Measurements from ENCODE around the gene CACNA1C. TPM values are rescaled to one million over a fixed set of nuclear protein-coding genes. Genes with fewer than 3 reads are reported as not detected.
"Not testable (repeated sequence)": the region's sequence is repeated elsewhere in the genome, so short reads cannot be mapped to it uniquely, and the experiment has no call there.

The CACNA1C gene
- total RNA-seq, 6 donors from 2014 or later = 5.2 to 45.1 (median 8.8) TPM

GRCh38 chr12:2125651-2126522 is 73.1 kb downstream of the CACNA1C start:
- no peak for DNase-seq
- Histone ChIP-seq H3K9me3 (no peaks in the 10 kb centered on the region), H3K27ac (no peak overlapping the region), H3K4me3 (no peak overlapping the region), H3K27me3 (no peaks in the 10 kb centered on the region), H3K36me3 (no peaks in the 10 kb centered on the region), H3K4me1 (peaks cover 0 to 4% (median 0%) of the 10 kb centered on the region in 4 donors)
- WGBS, 2 donors = 73 to 78% methylated on average over 11 of the region's 11 CpGs
- ATAC-seq (ENCODE audit: low FRiP score in 2 of 2) = no peak
- no peak for TF ChIP-seq POLR2A (IDR thresholded peaks at IDR 0.05)
- no peak for TF ChIP-seq EP300 (IDR thresholded peaks at IDR 0.05)
- no peak for TF ChIP-seq POLR2AphosphoS5 (IDR thresholded peaks at IDR 0.05)
- TF ChIP-seq CTCF (IDR thresholded peaks at IDR 0.05) = no peak

GRCh38 chr12:2126676-2127406 is 74.1 kb downstream of the CACNA1C start:
- DNase-seq = no peak
- Histone ChIP-seq H3K36me3 (no peaks in the 10 kb centered on the region), H3K9me3 (no peaks in the 10 kb centered on the region), H3K27me3 (no peaks in the 10 kb centered on the region), H3K4me1 (no peaks in the 10 kb centered on the region), H3K4me3 (no peak overlapping the region), H3K27ac (no peak overlapping the region)
- no peak for TF ChIP-seq EP300 (IDR thresholded peaks at IDR 0.05)
- peak in 1 of 2 donors; percentile 42 for ATAC-seq (ENCODE audit: low FRiP score in 2 of 2)
- 87% methylated on average over 7 to 8 of the region's 8 CpGs for WGBS, 2 donors

- ATAC-seq (ENCODE audit: low FRiP score in 2 of 2) = no peak
- H3K9me3 ChIP-seq = no peaks in the 10 kb centered on the region
- H3K4me1 ChIP-seq = no peaks in the 10 kb centered on the region
- TF ChIP-seq POLR2A (IDR thresholded peaks at IDR 0.05) (no peak), POLR2AphosphoS5 (IDR thresholded peaks at IDR 0.05) (no peak), EP300 (IDR thresholded peaks at IDR 0.05) (no peak), CTCF (IDR thresholded peaks at IDR 0.05) (no peak)
- no peak for DNase-seq
- WGBS, 2 donors = 83 to 84% methylated on average over 7 of the region's 7 CpGs
- H3K36me3 ChIP-seq = no peaks in the 10 kb centered on the region
- H3K4me3 ChIP-seq = no peak overlapping the region
- H3K27me3 ChIP-seq = no peaks in the 10 kb centered on the region
- H3K27ac ChIP-seq = no peak overlapping the region
Measured at GRCh38 chr12:2129076-2129475, 76.3 kb downstream of the CACNA1C start.

GRCh38 chr12:2135661-2136418 is 83.1 kb downstream of the CACNA1C start:
- WGBS, 2 donors = 72 to 95% methylated on average over 14 to 27 of the region's 37 CpGs
- not testable (repeated sequence) for H3K4me1 ChIP-seq; ATAC-seq (ENCODE audit: low FRiP score in 2 of 2); H3K4me3 ChIP-seq; DNase-seq; H3K27ac ChIP-seq; H3K36me3 ChIP-seq; H3K9me3 ChIP-seq; H3K27me3 ChIP-seq

GRCh38 chr12:2136901-2137300 is 84.1 kb downstream of the CACNA1C start:
- H3K9me3 ChIP-seq = no peaks in the 10 kb centered on the region
- DNase-seq (peak in 1 of 2 donors; percentile 68), ATAC-seq (ENCODE audit: low FRiP score in 2 of 2) (no peak)
- 90 to 91% methylated on average over 4 to 10 of the region's 10 CpGs for WGBS, 2 donors
- H3K27me3 ChIP-seq = no peaks in the 10 kb centered on the region
- no peaks in the 10 kb centered on the region for H3K36me3 ChIP-seq
- peaks cover 0 to 3% (median 0%) of the 10 kb centered on the region in 4 donors for H3K4me1 ChIP-seq
- TF ChIP-seq EP300 (IDR thresholded peaks at IDR 0.05) (no peak), POLR2A (IDR thresholded peaks at IDR 0.05) (no peak), POLR2AphosphoS5 (IDR thresholded peaks at IDR 0.05) (no peak), CTCF (IDR thresholded peaks at IDR 0.05) (no peak)
- no peak overlapping the region for H3K4me3 ChIP-seq
- no peak overlapping the region for H3K27ac ChIP-seq

All from upper lobe of left lung (tissue), 6 donors.